Small intestine (tissue), 7 donors: Measurements from ENCODE around the gene TGM2. TPM values are rescaled to one million over a fixed set of nuclear protein-coding genes. Genes with fewer than 3 reads are reported as not detected.

Experiments used
- DNase-seq, 2 donors: peaks; one replicate each; pipeline versions ENCODE4 v3.0.0 to v3.0.0-alpha.2; 2013
- FAIRE-seq: peaks from 2 replicates; lab custom pipeline; 2012; peaks lifted over from hg19 to GRCh38; lab: Jason Lieb, UNC
- H3K27ac ChIP-seq, 3 donors: one replicate each; pipeline ENCODE4 v1.5.1; 2013; ENCODE audit warnings: low read length in 2 of 3, mild to moderate bottlenecking in 2 of 3, control low read depth in 1 of 3, inconsistent platforms in 1 of 3, low read depth in 1 of 3, moderate library complexity in 1 of 3
- H3K27me3 ChIP-seq, 3 donors: one replicate each; pipeline ENCODE4 v1.6.1; 2013; ENCODE audit warnings: low read length in 3 of 3, inconsistent platforms in 1 of 3; ENCODE audit not compliant: control insufficient read depth in 3 of 3, insufficient read depth in 3 of 3
- H3K36me3 ChIP-seq, 3 donors: one replicate each; pipeline ENCODE4 v1.6.1; 2013; ENCODE audit warnings: low read length in 3 of 3, inconsistent platforms in 1 of 3, low read depth in 1 of 3, mild to moderate bottlenecking in 1 of 3, moderate library complexity in 1 of 3; ENCODE audit not compliant: control insufficient read depth in 3 of 3, insufficient read depth in 2 of 3
- H3K4me1 ChIP-seq, 3 donors: one replicate each; pipeline ENCODE4 v1.6.1; 2013; ENCODE audit warnings: low read length in 2 of 3, inconsistent platforms in 1 of 3, low read depth in 1 of 3, mild to moderate bottlenecking in 1 of 3, moderate library complexity in 1 of 3; ENCODE audit not compliant: control insufficient read depth in 3 of 3, insufficient read depth in 2 of 3
- H3K4me3 ChIP-seq, 3 donors: one replicate each; pipeline ENCODE4 v1.5.1; 2013; ENCODE audit warnings: low read length in 3 of 3, control low read depth in 1 of 3, inconsistent platforms in 1 of 3, low read depth in 1 of 3, mild to moderate bottlenecking in 1 of 3, moderate library complexity in 1 of 3
- H3K9me3 ChIP-seq, 2 donors: one replicate each; pipeline ENCODE4 v1.6.1; 2013; ENCODE audit warnings: low read depth in 1 of 2, low read length in 1 of 2; ENCODE audit not compliant: control insufficient read depth in 2 of 2, insufficient read depth in 1 of 2
- WGBS, 3 donors: extraction: QIAGEN DNeasy Blood & Tissue Kit; methylation state at CpG; one replicate each; pipeline ENCODE4 v1.1.7; 2013; 5-methylcytosine and 5-hydroxymethylcytosine counted together
- polyA plus RNA-seq, 4 donors: library from polyadenylated mRNA; stranded (reverse) in 3 of 4; unstranded in 1 of 4; fragments of 200-250 nt in 3 of 4; fragments of 120-200 nt in 1 of 4; gene quantifications; one replicate each; pipeline versions ENCODE4 v1.2.1 to v1.2.3, GENCODE V29; 2013
- donor health status: healthy with polysubstance abuse.
- donor health status: control.
- donor health status: control.
- donor health status: Bipolar disorder and iron deficiency.
- donor health status: healthy.

Gene TGM2
- polyA plus RNA-seq, 4 donors, result 19.7 to 332 (median 59.1) TPM

GRCh38 chr20:38164624-38165088 lies 414 bp downstream of the TGM2 start:
- Histone ChIP-seq H3K36me3 (peaks cover 0 to 42% (median 0%) of the 10 kb centered on the region in 3 donors), H3K4me1 (peaks cover 0 to 41% (median 3%) of the 10 kb centered on the region in 3 donors), H3K27ac (peak overlapping the region in 2 of 3 donors; percentile 8 to 90), H3K4me3 (peak overlapping the region; percentile 26 to 78 (median 64)), H3K9me3 (no peaks in the 10 kb centered on the region), H3K27me3 (no peaks in the 10 kb centered on the region)
- FAIRE-seq (no peak), DNase-seq (no peak)
- WGBS, 3 donors, result 27 to 54% (median 45%) methylated on average over 14 of the region's 14 CpGs

- Histone ChIP-seq H3K27me3 (no peaks in the 10 kb centered on the region), H3K4me1 (peaks cover 0 to 45% (median 3%) of the 10 kb centered on the region in 3 donors), H3K27ac (peak overlapping the region in 1 of 3 donors; percentile 90), H3K9me3 (no peaks in the 10 kb centered on the region), H3K36me3 (peaks cover 0 to 47% (median 0%) of the 10 kb centered on the region in 3 donors), H3K4me3 (peak overlapping the region in 2 of 3 donors; percentile 64 to 78)
- DNase-seq, result peak in 1 of 2 donors; percentile 20
- no peak for FAIRE-seq
- 77 to 93% (median 78%) methylated on average over 3 to 5 of the region's 5 CpGs for WGBS, 3 donors
Observed at GRCh38 chr20:38164069-38164468, 1.0 kb downstream of the TGM2 start.

- Histone ChIP-seq H3K36me3 (peaks cover 0 to 56% (median 0%) of the 10 kb centered on the region in 3 donors), H3K4me1 (peaks cover 0 to 46% (median 3%) of the 10 kb centered on the region in 3 donors), H3K9me3 (no peaks in the 10 kb centered on the region), H3K4me3 (peak overlapping the region in 1 of 3 donors; percentile 78), H3K27me3 (no peaks in the 10 kb centered on the region), H3K27ac (peak overlapping the region in 1 of 3 donors; percentile 90)
- no peak for DNase-seq
- no peak for FAIRE-seq
- 72 to 76% (median 73%) methylated on average over 15 of the region's 15 CpGs for WGBS, 3 donors
Observed at GRCh38 chr20:38162878-38163875, 1.9 kb downstream of the TGM2 start.

- 25 to 47% (median 34%) methylated on average over 2 of the region's 2 CpGs for WGBS, 3 donors
- H3K27me3 ChIP-seq, result no peaks in the 10 kb centered on the region
- H3K27ac ChIP-seq, result peak overlapping the region; percentile 34 to 90 (median 49)
- no peak overlapping the region for H3K4me3 ChIP-seq
- peaks cover 0 to 50% (median 3%) of the 10 kb centered on the region in 3 donors for H3K4me1 ChIP-seq
- H3K36me3 ChIP-seq, result peaks cover 0 to 64% (median 0%) of the 10 kb centered on the region in 3 donors
- no peaks in the 10 kb centered on the region for H3K9me3 ChIP-seq
- peak in 1 of 2 donors; percentile 73 for DNase-seq
- no peak for FAIRE-seq
Observed at GRCh38 chr20:38162149-38162548, 2.9 kb downstream of the TGM2 start.

GRCh38 chr20:38161412-38161774 lies 3.7 kb downstream of the TGM2 start:
- FAIRE-seq, result no peak
- peaks cover 0 to 56% (median 3%) of the 10 kb centered on the region in 3 donors for H3K4me1 ChIP-seq
- WGBS, 3 donors, result 87 to 94% (median 90%) methylated on average over 14 of the region's 14 CpGs

GRCh38 chr20:38159957-38160756 lies 4.9 kb downstream of the TGM2 start:
- Histone ChIP-seq H3K4me3 (no peak overlapping the region), H3K27ac (peak overlapping the region in 1 of 3 donors; percentile 90), H3K27me3 (no peaks in the 10 kb centered on the region), H3K36me3 (peaks cover 0 to 84% (median 0%) of the 10 kb centered on the region in 3 donors), H3K4me1 (peaks cover 0 to 52% (median 3%) of the 10 kb centered on the region in 3 donors), H3K9me3 (no peaks in the 10 kb centered on the region)
- FAIRE-seq (no peak), DNase-seq (no peak)
- WGBS, 3 donors, result 81 to 90% (median 84%) methylated on average over 7 of the region's 7 CpGs

More at GRCh38 chr20:38161412-38161774, 3.7 kb downstream of the TGM2 start:
- Histone ChIP-seq H3K4me3 (no peak overlapping the region), H3K27ac (peak overlapping the region in 1 of 3 donors; percentile 90), H3K27me3 (no peaks in the 10 kb centered on the region), H3K36me3 (peaks cover 0 to 71% (median 0%) of the 10 kb centered on the region in 3 donors), H3K9me3 (no peaks in the 10 kb centered on the region)
- DNase-seq, result no peak

- H3K9me3 ChIP-seq, result no peaks in the 10 kb centered on the region
- peak overlapping the region in 1 of 3 donors; percentile 90 for H3K27ac ChIP-seq
- FAIRE-seq, result no peak
- no peaks in the 10 kb centered on the region for H3K27me3 ChIP-seq
- peaks cover 0 to 90% (median 0%) of the 10 kb centered on the region in 3 donors for H3K36me3 ChIP-seq
- no peak overlapping the region for H3K4me3 ChIP-seq
- H3K4me1 ChIP-seq, result peaks cover 0 to 49% (median 3%) of the 10 kb centered on the region in 3 donors
- WGBS, 3 donors, result 87 to 92% (median 89%) methylated on average over 5 of the region's 5 CpGs
- no peak for DNase-seq
Observed at GRCh38 chr20:38159566-38159956, 5.5 kb downstream of the TGM2 start.
